Liver (tissue), 3 donors: ENCODE measurements around the gene SERPINA4.
A peak's percentile ranks its signal among the peaks of the same experiment; 100 is the strongest.

Experiments
- FOXA1 ChIP-seq: IDR thresholded peaks from 2 replicates; pipeline ENCODE4 v1.6.1; 2016; ENCODE audit warnings: antibody characterized with exemption
- GABPA ChIP-seq, 2 donors: IDR thresholded peaks in 1 of 2; conservative IDR thresholded peaks in 1 of 2; 2 replicates each; pipeline ENCODE4 v1.6.1; 2016; ENCODE audit warnings: antibody characterized with exemption in 2 of 2, mild to moderate bottlenecking in 1 of 2, moderate library complexity in 1 of 2
- HNF4A ChIP-seq, 2 donors: conservative IDR thresholded peaks; 2 replicates each; pipeline ENCODE4 v1.6.1; 2016; ENCODE audit warnings: antibody characterized with exemption in 2 of 2, mild to moderate bottlenecking in 2 of 2
- HNF4G ChIP-seq: IDR thresholded peaks from 2 replicates; pipeline ENCODE4 v1.6.1; 2016; ENCODE audit warnings: antibody characterized with exemption
- JUND ChIP-seq, 2 donors: IDR thresholded peaks; 2 replicates each; pipeline ENCODE4 v1.6.1; 2016; ENCODE audit warnings: antibody characterized with exemption in 2 of 2
- RAD21 ChIP-seq, 2 donors: IDR thresholded peaks; 2 replicates each; pipeline ENCODE4 v1.6.1; 2016; ENCODE audit warnings: antibody characterized with exemption in 2 of 2, mild to moderate bottlenecking in 2 of 2
- SP1 ChIP-seq: IDR thresholded peaks from 2 replicates; pipeline ENCODE4 v1.6.1; 2018; ENCODE audit warnings: antibody characterized with exemption, mild to moderate bottlenecking
- TAF1 ChIP-seq: conservative IDR thresholded peaks from 2 replicates; pipeline ENCODE4 v1.6.1; 2016; ENCODE audit warnings: antibody characterized with exemption, mild to moderate bottlenecking
- YY1 ChIP-seq: IDR thresholded peaks from 2 replicates; pipeline ENCODE4 v1.6.1; 2016; ENCODE audit warnings: antibody characterized with exemption, mild to moderate bottlenecking
- TF ChIP-seq, protein P1 (sequence below): fragments of 150-350 bp; IDR thresholded peaks from 2 replicates; pipeline ENCODE4 v1.5.1; 2017; ENCODE audit warnings: improper control_type of control experiment, low read depth, low read length; ENCODE audit not compliant: missing input control
- TF ChIP-seq, protein P2 (sequence below): IDR thresholded peaks from 2 replicates; pipeline ENCODE4 v1.6.1; 2016; ENCODE audit warnings: antibody characterized with exemption
- TF ChIP-seq, protein P3 (sequence below): IDR thresholded peaks from 2 replicates; pipeline ENCODE4 v1.6.1; 2016; ENCODE audit warnings: antibody characterized with exemption, mild to moderate bottlenecking
- TF ChIP-seq, protein P4 (sequence below): IDR thresholded peaks from 2 replicates; pipeline ENCODE4 v1.6.1; 2016; ENCODE audit warnings: antibody characterized with exemption
- TF ChIP-seq, protein P5 (sequence below): IDR thresholded peaks from 2 replicates; pipeline ENCODE4 v1.6.1; 2016; ENCODE audit warnings: antibody characterized with exemption
- donor health status: healthy.
- donor health status: healthy.

DNA sequence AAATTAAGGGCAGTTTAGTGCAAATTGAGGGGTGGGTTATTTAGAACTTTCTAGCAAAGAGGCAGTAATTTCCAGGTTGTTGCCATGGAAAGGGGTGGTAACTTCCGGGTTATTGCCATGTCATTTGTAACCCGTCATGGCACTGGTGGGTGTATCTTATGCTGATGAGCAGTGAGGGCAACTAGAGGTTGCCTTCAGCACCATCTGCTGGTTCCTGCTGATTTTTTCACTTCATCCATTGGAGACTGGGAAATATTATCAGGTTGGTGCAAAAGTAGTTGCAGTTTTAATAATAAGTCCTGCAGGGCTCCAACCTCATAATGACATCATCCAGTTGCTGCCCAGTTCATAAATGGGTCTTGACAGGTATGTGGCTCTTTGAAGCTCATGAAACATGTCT lies 24.4 kb upstream of the SERPINA4 start:
- TF ChIP-seq, protein P1, sequence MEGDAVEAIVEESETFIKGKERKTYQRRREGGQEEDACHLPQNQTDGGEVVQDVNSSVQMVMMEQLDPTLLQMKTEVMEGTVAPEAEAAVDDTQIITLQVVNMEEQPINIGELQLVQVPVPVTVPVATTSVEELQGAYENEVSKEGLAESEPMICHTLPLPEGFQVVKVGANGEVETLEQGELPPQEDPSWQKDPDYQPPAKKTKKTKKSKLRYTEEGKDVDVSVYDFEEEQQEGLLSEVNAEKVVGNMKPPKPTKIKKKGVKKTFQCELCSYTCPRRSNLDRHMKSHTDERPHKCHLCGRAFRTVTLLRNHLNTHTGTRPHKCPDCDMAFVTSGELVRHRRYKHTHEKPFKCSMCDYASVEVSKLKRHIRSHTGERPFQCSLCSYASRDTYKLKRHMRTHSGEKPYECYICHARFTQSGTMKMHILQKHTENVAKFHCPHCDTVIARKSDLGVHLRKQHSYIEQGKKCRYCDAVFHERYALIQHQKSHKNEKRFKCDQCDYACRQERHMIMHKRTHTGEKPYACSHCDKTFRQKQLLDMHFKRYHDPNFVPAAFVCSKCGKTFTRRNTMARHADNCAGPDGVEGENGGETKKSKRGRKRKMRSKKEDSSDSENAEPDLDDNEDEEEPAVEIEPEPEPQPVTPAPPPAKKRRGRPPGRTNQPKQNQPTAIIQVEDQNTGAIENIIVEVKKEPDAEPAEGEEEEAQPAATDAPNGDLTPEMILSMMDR: peak; percentile 56
- TF ChIP-seq, protein P2, sequence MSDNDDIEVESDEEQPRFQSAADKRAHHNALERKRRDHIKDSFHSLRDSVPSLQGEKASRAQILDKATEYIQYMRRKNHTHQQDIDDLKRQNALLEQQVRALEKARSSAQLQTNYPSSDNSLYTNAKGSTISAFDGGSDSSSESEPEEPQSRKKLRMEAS: no peak
- no peak for TF ChIP-seq TAF1
- TF ChIP-seq, protein P3, sequence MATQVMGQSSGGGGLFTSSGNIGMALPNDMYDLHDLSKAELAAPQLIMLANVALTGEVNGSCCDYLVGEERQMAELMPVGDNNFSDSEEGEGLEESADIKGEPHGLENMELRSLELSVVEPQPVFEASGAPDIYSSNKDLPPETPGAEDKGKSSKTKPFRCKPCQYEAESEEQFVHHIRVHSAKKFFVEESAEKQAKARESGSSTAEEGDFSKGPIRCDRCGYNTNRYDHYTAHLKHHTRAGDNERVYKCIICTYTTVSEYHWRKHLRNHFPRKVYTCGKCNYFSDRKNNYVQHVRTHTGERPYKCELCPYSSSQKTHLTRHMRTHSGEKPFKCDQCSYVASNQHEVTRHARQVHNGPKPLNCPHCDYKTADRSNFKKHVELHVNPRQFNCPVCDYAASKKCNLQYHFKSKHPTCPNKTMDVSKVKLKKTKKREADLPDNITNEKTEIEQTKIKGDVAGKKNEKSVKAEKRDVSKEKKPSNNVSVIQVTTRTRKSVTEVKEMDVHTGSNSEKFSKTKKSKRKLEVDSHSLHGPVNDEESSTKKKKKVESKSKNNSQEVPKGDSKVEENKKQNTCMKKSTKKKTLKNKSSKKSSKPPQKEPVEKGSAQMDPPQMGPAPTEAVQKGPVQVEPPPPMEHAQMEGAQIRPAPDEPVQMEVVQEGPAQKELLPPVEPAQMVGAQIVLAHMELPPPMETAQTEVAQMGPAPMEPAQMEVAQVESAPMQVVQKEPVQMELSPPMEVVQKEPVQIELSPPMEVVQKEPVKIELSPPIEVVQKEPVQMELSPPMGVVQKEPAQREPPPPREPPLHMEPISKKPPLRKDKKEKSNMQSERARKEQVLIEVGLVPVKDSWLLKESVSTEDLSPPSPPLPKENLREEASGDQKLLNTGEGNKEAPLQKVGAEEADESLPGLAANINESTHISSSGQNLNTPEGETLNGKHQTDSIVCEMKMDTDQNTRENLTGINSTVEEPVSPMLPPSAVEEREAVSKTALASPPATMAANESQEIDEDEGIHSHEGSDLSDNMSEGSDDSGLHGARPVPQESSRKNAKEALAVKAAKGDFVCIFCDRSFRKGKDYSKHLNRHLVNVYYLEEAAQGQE: no peak
- TF ChIP-seq HNF4A (conservative IDR thresholded peaks at IDR 0.05): peak in 1 of 2 donors; percentile 26
- TF ChIP-seq RAD21 (IDR thresholded peaks at IDR 0.05): peak; percentile 91 to 92
- TF ChIP-seq HNF4G: no peak
- TF ChIP-seq, protein P4, sequence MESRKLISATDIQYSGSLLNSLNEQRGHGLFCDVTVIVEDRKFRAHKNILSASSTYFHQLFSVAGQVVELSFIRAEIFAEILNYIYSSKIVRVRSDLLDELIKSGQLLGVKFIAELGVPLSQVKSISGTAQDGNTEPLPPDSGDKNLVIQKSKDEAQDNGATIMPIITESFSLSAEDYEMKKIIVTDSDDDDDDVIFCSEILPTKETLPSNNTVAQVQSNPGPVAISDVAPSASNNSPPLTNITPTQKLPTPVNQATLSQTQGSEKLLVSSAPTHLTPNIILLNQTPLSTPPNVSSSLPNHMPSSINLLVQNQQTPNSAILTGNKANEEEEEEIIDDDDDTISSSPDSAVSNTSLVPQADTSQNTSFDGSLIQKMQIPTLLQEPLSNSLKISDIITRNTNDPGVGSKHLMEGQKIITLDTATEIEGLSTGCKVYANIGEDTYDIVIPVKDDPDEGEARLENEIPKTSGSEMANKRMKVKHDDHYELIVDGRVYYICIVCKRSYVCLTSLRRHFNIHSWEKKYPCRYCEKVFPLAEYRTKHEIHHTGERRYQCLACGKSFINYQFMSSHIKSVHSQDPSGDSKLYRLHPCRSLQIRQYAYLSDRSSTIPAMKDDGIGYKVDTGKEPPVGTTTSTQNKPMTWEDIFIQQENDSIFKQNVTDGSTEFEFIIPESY: no peak
- peak; percentile 41 to 88 for TF ChIP-seq GABPA (IDR thresholded peaks at IDR 0.05 in 1 of 2, conservative IDR thresholded peaks at IDR 0.05 in 1 of 2)
- TF ChIP-seq FOXA1: no peak
- no peak for TF ChIP-seq JUND (IDR thresholded peaks at IDR 0.05)
- TF ChIP-seq, protein P5, sequence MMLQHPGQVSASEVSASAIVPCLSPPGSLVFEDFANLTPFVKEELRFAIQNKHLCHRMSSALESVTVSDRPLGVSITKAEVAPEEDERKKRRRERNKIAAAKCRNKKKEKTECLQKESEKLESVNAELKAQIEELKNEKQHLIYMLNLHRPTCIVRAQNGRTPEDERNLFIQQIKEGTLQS: no peak
- TF ChIP-seq SP1: peak; percentile 21
- TF ChIP-seq YY1: no peak
